K562 (cell line): Measurements from ENCODE around the gene RIN3. TPM values are rescaled to one million over a fixed set of nuclear protein-coding genes. Genes with fewer than 3 reads are reported as not detected.

Source experiments
- BCLAF1 ChIP-seq, 2 experiments: fragments of 450-650 bp in 1 of 2; IDR thresholded peaks; 2 replicates each; pipeline ENCODE4 v1.6.1; 2011 to 2017; ENCODE audit warnings: low read depth in 2 of 2, antibody characterized with exemption in 1 of 2, borderline replicate concordance in 1 of 2, low read length in 1 of 2, mild to moderate bottlenecking in 1 of 2, mixed read lengths in 1 of 2; ENCODE audit not compliant: control insufficient read depth in 1 of 2
- BRF1 ChIP-seq: IDR thresholded peaks from 3 replicates; pipeline ENCODE4 v1.6.1; 2011; ENCODE audit warnings: borderline replicate concordance, mild to moderate bottlenecking; ENCODE audit not compliant: insufficient read length; ENCODE audit errors: extremely low read depth
- CCAR2 ChIP-seq: fragments of 200-400 bp; formaldehyde crosslinking; IDR thresholded peaks from 2 replicates; pipeline ENCODE4 v1.6.1; 2017; ENCODE audit warnings: mild to moderate bottlenecking, low read depth, low read length
- JUN ChIP-seq, 2 experiments: sonication (generic) in 1 of 2; formaldehyde crosslinking in 1 of 2; IDR thresholded peaks; 2 replicates each; pipeline versions ENCODE4 v1.6.1 to v1.8.0; 2012 to 2022; ENCODE audit warnings: borderline replicate concordance in 2 of 2, mild to moderate bottlenecking in 2 of 2, improper control_type of control experiment in 1 of 2, low read depth in 1 of 2, low read length in 1 of 2, missing genetic modification reagents in 1 of 2
- JUND ChIP-seq, 2 experiments: IDR thresholded peaks; 2 replicates in 1 of 2; 3 replicates in 1 of 2; pipeline ENCODE4 v1.6.1; 2011; ENCODE audit warnings: borderline replicate concordance in 2 of 2, low read depth in 2 of 2, low read length in 2 of 2, improper control_type of control experiment in 1 of 2, missing biosample characterization in 1 of 2, missing genetic modification characterization in 1 of 2, missing genetic modification reagents in 1 of 2
- NCOA1 ChIP-seq: fragments of 450-650 bp; IDR thresholded peaks from 2 replicates; pipeline ENCODE4 v1.6.1; 2016; ENCODE audit warnings: low read depth
- NR3C1 ChIP-seq: sonication (generic); formaldehyde crosslinking; IDR thresholded peaks from 2 replicates; pipeline ENCODE4 v1.8.1; 2022; ENCODE audit warnings: missing genetic modification reagents
- RERE ChIP-seq: sonication (generic); formaldehyde crosslinking; IDR thresholded peaks from 2 replicates; pipeline ENCODE4 v1.8.0; 2023; ENCODE audit warnings: missing genetic modification reagents, mild to moderate bottlenecking, borderline replicate concordance
- SNRNP70 ChIP-seq: fragments of 200-400 bp; formaldehyde crosslinking; optimal IDR thresholded peaks from 2 replicates; pipeline ENCODE3; 2017; ENCODE audit warnings: low read depth, low read length
- ZNF263 ChIP-seq: sonication (generic); formaldehyde crosslinking; IDR thresholded peaks from 2 replicates; pipeline ENCODE4 v1.8.0; 2022; ENCODE audit warnings: mild to moderate bottlenecking, missing genetic modification reagents, borderline replicate concordance
- polyA plus RNA-seq, 8 experiments: library from polyadenylated mRNA; depleted of rRNA in 4 of 8; stranded (reverse) in 5 of 8; unstranded in 3 of 8; fragments of >200 nt; fragmentation: Nextera tagmentation in 2 of 8; fragmentation: Illumina TruSeq in 1 of 8; extraction: Ambion mirVana in 2 of 8; extraction: Trizol in 1 of 8; gene quantifications; 2 replicates each; pipeline versions ENCODE4 v1.2.1 to v1.2.3, GENCODE V29; 2011 to 2014; ENCODE audit warnings: inconsistent platforms in 1 of 8, missing spikeins in 1 of 8
- total RNA-seq, 7 experiments: library from RNA; depleted of rRNA in 6 of 7; stranded (reverse); fragments of >200 nt in 6 of 7; fragmentation: Illumina TruSeq in 2 of 7; extraction: Trizol in 2 of 7; gene quantifications; 2 replicates each; pipeline versions ENCODE4 v1.2.1 to v1.2.3, GENCODE V29; 2011 to 2021; ENCODE audit warnings: low replicate concordance in 1 of 7

RIN3 gene
- total and polyA plus RNA-seq, 9 of the 15 experiments (the other 6 are each of a cell fraction or from before 2014, with no cell fraction given), result 0.01 to 0.49 (median 0.08) TPM; not detected in 5

GRCh38 chr14:92628636-92629035, 115.1 kb downstream of the RIN3 start (continued):
- TF ChIP-seq BCLAF1 (IDR thresholded peaks at IDR 0.05; ENCODE audit: borderline replicate concordance in 1 of 2, control insufficient read depth in 1 of 2, low read depth in 2 of 2, low read length in 1 of 2) (no peak), NCOA1 (no peak), RERE (no peak), ZNF263 (CRISPR knock-in tag) (no peak), CCAR2 (no peak), JUN (IDR thresholded peaks at IDR 0.05; ENCODE audit: borderline replicate concordance, low read depth, low read length) (no peak), JUN (CRISPR knock-in tag; IDR thresholded peaks at IDR 0.05; ENCODE audit: borderline replicate concordance) (no peak), SNRNP70 (no peak), BRF1 (no peak), NR3C1 (CRISPR knock-in tag) (no peak), JUND (IDR thresholded peaks at IDR 0.05; ENCODE audit: borderline replicate concordance, low read depth, low read length) (no peak), JUND (tag; IDR thresholded peaks at IDR 0.05; ENCODE audit: borderline replicate concordance, low read depth, low read length) (no peak)
